ENCODE results near the gene PPIC.

GRCh38 chr5:123001808-123002207 is 34.7 kb downstream of the PPIC start:
- TF ChIP-seq CTCF (IDR thresholded peaks at IDR 0.05), result no peak
- no peak for TF ChIP-seq EZH2 (IDR thresholded peaks at IDR 0.05; ENCODE audit: borderline replicate concordance, insufficient read depth, low read depth, low read length, poor library complexity, severe bottlenecking)
